Endothelial cell of hepatic sinusoid (primary cell): ENCODE measurements around the gene ING5.
"Not testable (repeated sequence)": the region's sequence is repeated elsewhere in the genome, so short reads cannot be mapped to it uniquely, and the experiment has no call there.

Experiments
- in situ Hi-C: cut with HindIII; loops from 2 replicates; pipeline ENCODE4 v1.10.0; 2017; ENCODE audit warnings: low sequenced_read_pairs

Gene ING5

GRCh38 chr2:241703032-241703604, 1.3 kb downstream of the ING5 start:
- in situ Hi-C loops = no loop called here

DNA sequence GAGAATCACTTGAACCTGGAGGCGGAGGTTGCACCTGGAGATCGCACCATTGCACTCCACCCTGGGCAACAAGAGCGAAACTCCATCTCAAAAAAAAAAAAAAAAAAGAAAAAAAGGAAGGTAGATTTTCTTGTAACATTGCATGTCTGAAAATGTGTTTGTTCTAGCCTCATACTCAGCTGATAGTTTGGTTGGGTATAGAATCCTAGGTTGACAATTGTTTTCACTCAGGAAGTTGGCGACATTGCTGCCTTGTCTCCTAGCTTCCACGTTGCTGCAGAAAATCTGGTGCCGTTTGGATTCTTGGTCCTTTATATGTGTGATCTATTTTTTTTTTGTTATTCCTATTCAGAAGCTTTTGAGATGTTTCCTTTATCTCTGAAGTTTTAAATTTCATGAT, 4.7 kb downstream of the ING5 start:
- in situ Hi-C loops = no loop called here

DNA sequence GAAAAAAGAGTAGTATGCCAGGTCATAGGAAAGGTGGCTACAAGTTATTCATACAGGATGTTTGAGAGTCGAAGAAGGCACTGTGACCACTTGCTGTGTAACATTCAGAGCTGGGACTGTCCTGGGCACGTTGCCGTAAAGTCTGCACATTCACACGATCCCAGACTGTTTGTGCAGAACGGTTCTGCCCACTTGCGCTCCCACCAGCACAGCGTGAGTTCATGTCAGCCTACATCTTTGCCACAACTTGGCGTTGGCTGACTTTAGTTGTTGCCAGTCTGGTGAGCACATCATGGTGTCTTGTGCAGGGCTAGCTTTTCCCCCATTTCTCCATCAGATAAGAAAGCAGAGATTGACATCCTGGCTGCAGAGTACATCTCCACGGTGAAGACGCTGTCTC, 7.0 kb downstream of the ING5 start:
- in situ Hi-C loops = no loop called here

DNA sequence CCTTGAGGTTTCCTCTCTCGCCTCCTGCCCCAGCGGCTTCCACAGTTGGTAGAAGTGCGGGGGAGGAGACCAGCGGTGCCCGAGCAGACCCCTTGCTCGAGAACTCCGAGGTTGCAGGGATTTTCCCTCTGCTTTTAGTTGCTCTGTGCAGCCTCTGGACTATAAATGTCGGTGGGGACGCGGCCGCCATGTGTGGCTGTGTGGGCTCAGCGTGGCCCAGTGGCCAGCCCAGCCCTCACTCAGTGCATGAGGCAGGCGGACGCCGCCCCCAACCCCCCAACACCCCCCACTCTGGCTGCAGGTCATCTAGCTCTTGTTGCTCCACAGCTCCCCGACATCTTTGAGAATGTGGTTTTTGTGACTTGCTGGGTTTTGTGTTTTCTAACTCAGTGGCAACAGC, 17.3 kb downstream of the ING5 start:
- in situ Hi-C loops = no loop called here

DNA sequence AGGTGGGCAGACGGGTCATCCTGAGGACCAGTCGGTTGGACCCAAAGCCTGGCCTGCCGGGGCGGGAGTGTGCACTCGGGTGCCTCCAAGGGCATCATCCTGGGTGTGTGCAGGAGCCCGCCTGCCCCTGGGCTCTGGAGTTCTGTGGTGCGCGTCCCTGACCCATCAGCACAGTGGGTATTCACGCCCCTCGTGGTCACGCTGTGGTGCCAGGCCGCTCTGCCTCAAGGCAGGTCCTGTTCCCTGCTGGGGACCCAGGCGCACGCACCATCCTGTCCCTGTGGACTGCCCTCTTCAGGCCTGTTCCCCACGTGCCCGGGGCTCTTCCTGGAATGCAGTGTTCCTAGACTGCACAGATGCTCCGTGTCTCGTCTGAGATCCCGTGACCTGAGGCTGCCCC, 18.3 kb downstream of the ING5 start:
- in situ Hi-C loops = loop anchor here (5.0 kb wide), 1 partner anchor 53 kb away; no protein-coding TSS in a partner anchor

GRCh38 chr2:241720560-241720959, 18.7 kb downstream of the ING5 start:
- in situ Hi-C loops = loop anchor here (5.0 kb wide), 1 partner anchor 53 kb away; no protein-coding TSS in a partner anchor

- in situ Hi-C loops = loop anchor here (5.0 kb wide), 1 partner anchor 55 kb away; no protein-coding TSS in a partner anchor
These were observed 20.0 kb downstream of the ING5 start for GRCh38 chr2:241721852-241722251.

DNA sequence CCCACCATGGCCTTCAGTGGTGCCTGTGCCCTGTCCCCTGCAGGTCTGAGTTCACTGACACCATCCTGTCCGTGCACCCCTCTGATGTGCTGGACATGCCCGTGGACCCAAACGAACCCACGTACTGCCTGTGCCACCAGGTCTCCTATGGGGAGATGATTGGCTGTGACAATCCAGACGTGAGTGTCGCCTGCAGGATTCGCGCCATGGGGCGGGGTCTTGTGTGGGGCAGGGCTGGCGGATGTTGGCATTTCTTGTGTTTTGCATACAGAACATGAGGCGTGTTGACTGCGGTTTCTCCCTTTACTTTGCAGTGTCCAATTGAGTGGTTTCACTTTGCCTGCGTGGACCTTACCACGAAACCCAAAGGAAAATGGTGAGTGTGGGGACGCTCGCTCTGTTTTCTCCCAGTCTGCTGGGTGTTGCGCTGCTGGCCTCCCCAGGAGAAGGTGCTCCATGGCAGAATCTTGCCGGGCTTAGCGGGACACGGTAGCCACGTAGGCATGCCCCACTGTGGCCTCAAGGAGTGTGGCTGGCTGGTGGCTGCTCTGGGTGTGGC, 21.1 kb downstream of the ING5 start:
- in situ Hi-C loops = loop anchor here (5.0 kb wide), 1 partner anchor 56 kb away; no protein-coding TSS in a partner anchor

- in situ Hi-C loops = loop anchor here (5.0 kb wide), 1 partner anchor 57 kb away; no protein-coding TSS in a partner anchor
These were observed 22.6 kb downstream of the ING5 start for GRCh38 chr2:241724259-241724974.

DNA sequence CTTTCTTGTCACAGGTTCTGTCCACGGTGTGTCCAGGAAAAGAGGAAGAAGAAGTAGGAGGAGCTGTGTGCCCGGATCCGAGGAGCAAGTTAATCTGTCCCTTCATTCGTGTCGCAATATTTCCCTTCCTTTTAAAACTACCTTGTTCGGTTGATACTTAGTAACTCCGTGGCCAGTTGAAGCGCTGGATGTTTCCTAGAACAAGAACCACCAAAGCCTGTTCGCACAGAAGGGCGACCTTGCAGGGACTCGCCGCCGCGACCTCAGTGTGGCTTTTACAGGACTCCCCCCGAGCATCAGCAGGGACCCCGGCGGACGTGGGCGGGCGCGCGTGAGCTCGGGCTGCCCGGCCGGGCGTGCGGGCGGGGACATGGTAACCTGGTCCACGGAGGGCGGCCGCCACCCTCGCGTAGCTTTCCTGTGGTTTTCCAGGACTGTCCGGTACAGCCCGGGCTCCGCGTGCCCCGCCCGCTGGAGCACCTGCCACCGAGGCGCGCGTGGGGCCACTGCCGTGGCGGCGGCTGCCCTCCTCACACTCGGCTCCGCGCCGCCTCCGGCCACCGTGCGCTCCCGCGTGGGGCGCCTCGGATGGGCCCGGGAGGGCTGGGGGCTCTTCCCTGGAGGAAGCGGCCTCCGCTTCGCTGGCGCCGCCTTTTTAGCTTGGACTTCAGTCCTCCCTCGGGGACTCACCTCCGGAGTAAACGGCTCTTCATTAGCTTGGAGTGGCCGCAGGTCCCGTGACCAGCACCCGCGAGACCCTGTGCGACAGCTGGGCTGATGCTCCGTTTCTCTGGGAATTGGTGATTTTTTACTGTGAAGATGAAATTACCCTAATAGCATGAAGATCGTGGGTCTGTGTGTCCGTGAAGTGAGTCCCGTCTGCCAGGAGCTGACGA, 23.4 kb downstream of the ING5 start:
- in situ Hi-C loops = loop anchor here (5.0 kb wide), 1 partner anchor 58 kb away; no protein-coding TSS in a partner anchor

GRCh38 chr2:241726459-241726858, 24.6 kb downstream of the ING5 start:
- in situ Hi-C loops = no loop called here

DNA sequence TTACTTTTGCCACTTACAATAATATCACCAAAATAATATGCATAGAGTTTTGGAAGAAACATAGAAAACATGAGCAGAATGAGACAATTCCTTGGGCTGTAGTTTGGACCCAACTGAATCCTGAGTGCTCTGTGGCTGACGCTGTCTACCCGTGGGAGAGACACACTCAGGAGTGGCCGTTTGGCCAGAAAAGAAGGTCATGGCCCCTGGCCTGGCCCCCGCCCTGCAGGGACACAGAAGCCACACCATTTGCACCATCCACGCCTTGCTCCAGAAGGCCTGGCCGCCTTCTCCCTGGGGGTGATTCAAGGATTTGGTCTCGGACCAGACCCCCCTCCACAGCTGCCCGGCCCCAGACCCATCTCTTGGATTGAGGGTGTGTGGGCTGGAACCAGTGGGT, 26.2 kb downstream of the ING5 start:
- in situ Hi-C loops = no loop called here

GRCh38 chr2:241728627-241729026, 26.8 kb downstream of the ING5 start:
- in situ Hi-C loops = no loop called here

DNA sequence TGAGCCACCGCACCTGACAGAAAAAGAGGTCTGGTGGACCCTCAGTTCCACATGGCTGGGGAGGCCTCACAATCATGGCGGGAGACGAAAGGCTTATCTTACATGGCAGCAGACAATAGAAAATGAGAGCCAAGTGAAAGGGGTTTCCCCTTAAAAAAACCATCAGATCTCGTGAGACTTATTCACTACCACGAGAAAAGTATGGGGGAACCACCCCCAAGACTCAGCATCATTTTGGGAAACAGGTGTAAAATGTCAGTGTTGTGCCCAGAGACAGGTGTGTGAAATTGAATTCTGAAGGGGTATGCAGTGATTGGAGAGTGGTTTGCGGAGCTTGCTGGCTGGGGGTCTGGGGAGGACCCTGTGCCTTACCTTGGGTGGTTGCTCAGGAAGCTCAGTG, 28.0 kb downstream of the ING5 start:
- in situ Hi-C loops = no loop called here

- in situ Hi-C loops = no loop called here
These were observed 28.9 kb downstream of the ING5 start for GRCh38 chr2:241730671-241731293.

GRCh38 chr2:241732513-241733186, 30.8 kb downstream of the ING5 start:
- in situ Hi-C loops = not testable (repeated sequence)

DNA sequence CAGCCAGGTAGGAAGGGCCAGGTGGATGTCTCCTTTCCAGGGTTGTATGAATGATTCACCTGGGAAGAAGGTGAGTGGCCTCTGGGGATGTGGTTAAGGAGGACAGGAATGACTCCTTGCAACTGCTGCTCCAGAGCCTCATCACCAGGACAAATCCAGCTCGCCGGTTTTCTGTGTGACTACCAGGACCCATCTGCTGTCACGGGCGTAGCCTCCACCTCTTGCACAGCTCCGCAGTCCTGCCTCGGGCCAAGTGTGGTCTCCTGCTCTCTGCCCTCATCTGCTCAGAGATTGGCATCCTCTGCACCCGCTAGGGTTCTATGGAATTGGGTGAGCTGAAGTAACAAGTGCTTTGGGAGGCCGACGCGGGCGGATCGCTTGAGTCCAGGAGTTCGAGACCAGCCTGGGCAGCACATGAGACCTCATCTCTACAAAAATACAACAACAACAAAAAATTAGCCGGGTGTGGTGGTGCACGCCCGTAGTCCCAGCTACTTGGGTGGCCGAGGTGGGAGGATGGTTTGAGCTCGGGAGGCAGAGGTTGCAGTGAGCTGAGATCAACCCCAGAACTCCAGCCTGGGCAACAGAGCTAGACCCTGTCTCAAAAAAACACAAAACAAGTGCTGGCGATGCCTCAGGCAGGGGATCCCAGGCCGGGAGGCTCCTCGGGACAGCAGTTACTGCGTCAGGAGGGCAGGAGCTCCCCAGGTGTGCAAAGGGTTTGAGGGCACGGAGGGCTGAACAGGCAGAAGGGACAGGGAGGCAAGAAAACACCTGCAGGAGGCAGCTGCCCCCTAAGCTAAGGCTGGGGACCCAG, 31.8 kb downstream of the ING5 start:
- in situ Hi-C loops = no loop called here

DNA sequence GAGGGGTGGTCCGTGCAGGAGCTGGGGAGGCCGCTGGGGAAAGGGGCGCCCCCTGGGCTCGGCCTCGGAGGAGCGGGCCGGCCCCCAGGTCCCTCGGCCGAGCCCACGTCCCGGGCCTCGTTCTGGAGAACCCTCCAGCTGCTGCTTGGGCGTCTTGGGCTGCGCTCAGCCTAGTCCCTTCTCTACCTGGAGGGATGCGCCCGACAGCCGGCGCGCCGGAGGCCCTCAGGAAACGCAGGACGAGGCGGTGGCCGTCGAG, 32.3 kb downstream of the ING5 start:
- in situ Hi-C loops = no loop called here

- in situ Hi-C loops = no loop called here
These were observed 32.8 kb downstream of the ING5 start, which contains the start of gene D2HGDH for GRCh38 chr2:241734467-241735208. Gene D2HGDH (plus strand): TSS chr2:241734630. CDS start chr2:241735225, 595 bp downstream.
